ENCODE results near the gene ATF4.
A peak's percentile ranks its signal among the peaks of the same experiment; 100 is the strongest.
"Not testable (repeated sequence)": the region's sequence is repeated elsewhere in the genome, so short reads cannot be mapped to it uniquely, and the experiment has no call there.

Gene ATF4

DNA sequence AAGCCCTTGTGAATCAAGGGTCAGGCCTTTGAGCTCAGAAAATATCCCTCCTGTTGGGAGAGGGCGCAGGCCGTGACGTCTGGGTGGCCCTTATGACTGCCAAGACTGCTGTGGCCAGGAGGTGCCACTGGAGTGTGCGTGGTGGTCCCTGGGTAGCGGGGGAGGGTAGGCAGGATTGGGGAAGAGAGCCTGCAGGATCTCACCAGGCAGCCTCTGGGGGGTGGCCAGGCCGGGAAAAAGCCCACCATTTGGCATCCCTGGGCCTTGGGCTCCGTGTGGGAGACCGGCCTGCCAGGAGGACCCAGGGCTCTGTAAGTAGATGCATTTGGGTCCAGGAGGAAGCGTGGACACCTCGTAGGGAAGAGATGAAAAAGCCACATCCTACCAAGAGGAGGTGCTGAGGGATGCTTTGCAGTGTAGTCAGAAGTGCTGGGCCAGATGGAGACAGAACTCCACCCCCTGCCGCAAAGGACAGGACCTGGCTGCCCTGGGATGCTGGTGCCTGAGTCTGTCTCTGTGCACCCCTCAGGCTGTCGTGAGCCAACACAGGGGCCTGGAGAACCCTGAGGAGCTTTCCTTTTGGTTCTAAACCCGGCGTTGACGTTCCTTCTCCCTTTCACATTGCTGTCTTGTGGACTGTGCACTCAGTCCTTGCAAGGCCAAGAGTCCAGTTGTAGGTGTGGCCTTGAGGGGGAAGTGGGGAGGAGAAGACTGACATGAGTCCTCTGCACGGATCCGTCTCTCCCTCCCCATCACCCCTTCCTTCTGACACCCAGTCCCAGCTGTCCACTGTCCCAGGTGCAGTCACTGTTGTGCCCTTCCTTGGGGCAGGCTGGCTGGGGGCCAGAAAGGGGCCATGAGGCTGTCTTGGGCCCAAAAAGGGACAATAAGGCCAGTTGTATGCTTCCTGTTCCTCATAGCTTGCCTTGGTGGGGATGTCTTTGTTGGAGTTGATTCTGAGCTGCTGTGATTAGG, 31.0 kb upstream of the ATF4 start:
- no peak for DNase-seq (ENCODE audit: low read depth)

DNA sequence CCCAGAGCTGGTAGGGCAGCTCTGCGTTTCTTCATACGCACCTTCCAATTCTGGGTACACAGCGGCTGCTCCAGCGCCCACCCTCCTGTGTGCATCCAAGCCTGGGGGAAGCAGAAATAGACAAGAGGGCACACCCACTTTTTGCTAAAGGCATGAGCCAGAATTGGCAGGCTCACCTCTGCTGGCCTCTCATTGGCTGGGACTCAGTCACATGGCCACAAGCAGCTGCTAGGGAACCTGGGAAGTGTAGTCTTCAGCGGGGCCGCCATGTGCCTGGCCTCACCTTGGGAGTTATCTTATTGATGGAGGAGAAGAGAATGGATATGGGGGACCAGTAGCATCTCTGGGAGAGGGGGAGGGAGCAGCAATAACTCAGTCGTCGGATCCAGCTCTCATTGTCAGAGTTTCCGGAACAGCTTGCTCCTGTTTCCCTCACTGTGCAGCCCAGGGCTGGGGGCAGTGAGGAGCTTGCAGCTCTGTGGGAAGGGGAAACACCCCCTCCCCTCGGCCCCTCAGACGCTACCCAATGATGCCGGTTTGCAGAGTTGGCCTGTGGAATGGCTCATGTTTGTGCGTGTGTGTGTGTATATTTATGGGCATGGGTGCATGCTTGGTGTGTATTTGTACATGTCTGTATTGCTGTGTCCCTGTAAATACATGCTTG, 30.1 kb upstream of the ATF4 start:
- DNase-seq (ENCODE audit: low read depth), result peak; percentile 76

DNA sequence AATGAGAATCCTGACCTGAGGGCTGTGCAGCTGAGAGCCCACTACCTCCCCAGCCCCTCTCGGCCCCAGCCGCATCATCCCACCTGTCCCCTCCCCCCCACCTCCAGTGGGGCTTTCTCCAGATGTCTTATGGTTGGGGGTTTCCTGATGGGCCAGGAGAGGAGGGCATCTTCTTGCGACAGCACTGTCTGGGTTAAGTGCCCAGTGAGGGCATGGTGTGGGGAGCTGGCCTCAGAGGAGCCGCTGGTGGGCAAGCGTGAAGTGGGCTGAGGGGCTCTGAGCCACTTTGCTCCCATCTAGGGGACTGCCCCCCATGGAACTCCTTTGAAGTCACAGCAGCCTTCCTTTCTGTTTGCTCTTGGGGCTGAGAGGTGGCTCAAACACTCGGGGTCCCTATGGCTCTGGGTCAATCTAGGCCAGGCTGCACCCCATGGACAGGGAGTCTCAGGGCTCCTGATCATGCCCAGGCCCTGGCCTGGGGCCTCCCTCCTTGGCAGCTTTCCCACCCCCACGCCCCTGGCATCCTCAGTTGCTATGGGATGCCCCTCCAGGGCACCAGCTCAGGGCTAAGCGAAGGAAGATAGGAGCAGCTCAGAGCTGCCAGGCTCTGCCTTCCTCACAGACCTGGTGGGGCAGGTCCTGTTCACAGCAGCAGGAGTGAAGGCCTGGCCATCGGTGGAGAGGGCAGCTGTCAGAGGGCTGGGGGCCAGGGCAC, 29.2 kb upstream of the ATF4 start:
- DNase-seq (ENCODE audit: low read depth), result no peak

DNA sequence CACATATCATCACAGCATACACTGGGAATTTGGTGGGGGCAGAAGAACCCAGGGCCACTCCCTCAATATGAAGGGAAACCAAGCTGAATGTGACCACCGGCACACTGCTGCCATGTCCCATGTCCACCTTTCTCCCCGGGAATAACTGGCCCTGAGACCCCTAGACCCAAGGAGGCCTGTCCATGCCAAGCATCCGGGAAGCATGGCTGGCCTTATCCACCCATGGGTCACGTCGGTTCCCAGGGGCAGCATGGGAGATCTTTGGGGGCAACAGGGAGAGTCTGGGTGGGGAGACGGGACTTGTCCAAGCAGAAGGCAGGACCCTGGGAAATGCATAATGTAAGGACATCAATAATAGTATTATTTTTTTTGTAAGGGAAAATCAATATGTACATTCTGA, 28.7 kb upstream of the ATF4 start:
- DNase-seq (ENCODE audit: low read depth), result no peak

DNA sequence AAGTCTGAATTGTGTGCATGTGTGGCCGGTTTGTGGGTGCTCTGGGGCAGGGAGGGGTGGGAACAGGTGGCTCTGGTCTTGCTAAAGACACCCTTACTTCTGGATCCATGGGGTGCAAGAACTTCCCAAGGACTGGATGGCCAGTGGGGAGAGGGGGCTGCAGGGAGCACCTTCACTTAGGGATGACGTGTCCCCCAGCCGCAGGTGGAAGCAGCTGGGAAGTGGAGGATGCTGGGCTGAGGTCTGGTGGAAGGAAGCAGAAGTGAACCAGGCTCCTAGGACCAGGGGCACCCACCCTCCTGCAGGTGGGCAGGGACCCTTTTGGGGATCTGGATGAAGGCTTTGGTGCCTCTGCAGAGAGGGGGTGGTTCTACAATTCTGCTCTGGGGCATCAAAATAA, 28.2 kb upstream of the ATF4 start:
- no peak for DNase-seq (ENCODE audit: low read depth)

DNA sequence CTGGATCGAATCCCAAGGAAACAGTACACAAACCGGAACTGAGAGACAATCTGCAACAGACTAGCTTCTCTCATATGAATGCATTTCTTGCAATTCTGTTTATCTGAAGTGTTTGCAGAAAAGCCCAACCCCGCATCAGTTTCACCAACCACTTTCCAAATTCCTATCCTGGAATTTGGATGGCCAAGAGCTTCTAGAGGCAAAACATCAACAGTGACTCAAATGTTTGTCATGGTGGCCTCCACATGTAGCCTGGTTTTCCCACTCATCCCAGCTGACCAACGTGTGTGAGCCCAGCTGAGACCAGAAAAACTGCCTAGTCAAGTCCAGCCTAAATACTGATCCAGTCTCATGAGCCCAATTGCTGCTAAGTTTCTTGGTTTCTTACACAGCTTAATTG, 26.6 kb upstream of the ATF4 start:
- DNase-seq (ENCODE audit: low read depth), result peak; percentile 90

DNA sequence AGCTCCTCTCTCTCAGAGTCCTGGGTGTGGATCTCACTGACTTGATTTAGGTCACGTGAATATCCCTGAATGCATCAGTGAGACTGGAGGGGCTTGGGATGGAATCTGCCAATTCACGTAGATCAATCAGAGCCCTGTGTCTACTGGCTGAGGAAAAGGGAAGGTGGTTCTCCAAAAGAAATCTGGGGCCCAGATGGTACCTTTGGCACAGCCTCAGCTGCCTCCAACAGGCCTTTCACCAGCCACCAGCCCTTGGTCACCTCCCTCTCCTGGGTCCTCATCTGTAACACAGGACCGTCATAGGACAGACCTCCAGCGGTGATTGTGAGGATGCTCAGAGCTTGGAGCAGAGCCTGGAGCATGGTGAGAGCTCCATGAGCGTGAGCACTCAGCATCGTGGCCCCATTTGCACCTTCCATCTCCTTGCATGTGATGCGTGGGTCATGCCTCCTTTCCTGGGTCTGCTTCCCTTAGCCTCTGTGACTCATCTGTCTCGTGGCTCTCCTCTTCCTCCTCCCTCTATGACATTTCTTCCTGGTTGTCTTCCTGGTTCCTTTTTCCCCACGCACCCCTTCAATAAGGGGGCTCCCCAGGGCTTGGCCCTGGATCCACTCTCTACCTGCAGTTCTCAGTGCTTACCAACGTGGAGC, 25.8 kb upstream of the ATF4 start:
- peak; percentile 66 for DNase-seq (ENCODE audit: low read depth)

DNA sequence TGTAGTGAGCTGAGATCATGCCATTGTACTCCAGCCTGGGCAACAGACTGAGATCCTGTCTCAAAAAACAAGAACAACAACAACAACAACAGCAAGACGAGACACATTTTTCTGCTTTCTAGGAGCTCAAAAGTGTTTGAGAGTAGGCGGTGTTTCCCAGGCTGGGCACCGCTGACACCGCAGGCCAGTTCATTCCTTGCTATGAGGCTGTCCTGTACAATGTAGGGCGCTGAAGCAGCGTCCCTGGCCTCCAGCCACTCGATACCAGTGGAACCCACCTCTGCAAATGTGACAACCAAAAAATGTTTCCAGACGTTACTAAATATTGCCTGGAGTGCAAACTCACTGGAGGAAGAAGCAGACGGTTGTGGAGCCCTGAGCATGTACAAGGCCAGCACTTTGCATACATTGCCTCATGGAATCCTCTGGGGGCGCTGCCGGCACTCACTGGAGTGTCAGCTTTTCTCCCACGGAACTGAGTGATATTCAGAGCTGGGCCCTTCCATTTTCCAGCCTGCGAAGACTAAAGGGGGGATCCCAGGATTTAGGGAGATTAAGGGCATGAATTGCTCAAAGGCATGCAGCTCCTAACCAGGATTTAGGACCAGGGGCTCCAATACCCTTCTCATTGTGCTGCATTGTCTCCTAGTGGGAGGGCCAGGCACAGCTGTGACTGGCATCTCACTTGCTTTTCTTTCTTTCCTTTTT, 24.1 kb upstream of the ATF4 start:
- DNase-seq (ENCODE audit: low read depth), result peak; percentile 76

DNA sequence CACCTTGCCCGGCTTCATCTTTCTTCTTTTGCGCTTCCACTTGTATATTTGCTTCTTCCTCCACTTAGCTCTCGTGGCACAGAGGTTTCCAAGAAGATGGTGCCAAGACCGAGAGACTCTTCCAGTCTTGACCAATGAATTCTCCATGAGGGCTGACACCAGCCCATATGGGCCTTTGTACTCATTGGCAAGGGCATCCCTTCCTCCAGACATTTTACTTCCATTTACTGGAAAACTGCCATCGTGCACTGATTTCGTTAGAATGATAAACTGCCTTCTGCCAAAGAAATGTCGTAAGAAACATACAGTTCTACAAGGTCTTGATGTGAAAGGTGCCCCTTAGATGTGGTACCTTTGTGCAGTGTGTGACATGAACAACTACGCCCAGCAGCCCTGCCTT, 22.9 kb upstream of the ATF4 start:
- DNase-seq (ENCODE audit: low read depth), result no peak

DNA sequence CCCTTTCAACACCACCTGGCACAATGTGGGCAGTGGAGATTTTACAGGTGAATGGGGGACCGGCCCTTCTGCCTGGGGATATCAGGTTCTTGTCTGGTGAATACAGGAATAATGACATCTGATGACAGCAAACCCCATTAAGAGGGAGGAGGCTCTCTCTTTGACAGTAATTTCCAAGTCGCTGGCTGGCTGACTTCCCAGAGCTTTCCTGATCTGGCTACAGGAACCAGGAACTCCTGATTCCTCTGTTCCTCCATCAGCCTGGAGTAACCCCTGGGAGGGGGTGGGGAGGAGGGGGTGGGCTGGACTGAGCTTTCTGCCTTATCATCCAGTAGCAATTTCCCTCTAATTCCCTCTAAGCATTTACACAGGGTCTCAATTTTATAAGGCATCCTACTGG, 22.0 kb upstream of the ATF4 start:
- no peak for DNase-seq (ENCODE audit: low read depth)

DNA sequence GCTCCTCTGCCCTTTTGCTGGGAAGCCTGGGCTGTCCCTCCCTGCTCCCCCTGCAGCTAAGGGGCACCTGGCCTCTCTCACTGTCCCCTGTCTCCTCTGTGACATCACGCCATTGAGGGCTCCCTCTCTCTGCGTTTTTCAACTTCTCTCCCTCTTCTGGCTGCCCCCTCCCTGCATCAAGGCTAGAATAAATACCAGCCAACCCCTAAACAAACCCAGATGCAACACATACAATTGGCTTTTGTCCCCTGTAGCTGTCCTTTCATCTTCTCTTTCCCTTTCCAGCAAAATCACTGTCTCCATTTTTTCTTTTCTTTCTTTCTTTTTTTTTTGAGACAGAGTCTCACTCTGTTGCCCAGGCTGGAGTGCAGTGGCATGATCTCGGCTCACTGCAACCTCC, 21.6 kb upstream of the ATF4 start:
- DNase-seq (ENCODE audit: low read depth), result no peak

DNA sequence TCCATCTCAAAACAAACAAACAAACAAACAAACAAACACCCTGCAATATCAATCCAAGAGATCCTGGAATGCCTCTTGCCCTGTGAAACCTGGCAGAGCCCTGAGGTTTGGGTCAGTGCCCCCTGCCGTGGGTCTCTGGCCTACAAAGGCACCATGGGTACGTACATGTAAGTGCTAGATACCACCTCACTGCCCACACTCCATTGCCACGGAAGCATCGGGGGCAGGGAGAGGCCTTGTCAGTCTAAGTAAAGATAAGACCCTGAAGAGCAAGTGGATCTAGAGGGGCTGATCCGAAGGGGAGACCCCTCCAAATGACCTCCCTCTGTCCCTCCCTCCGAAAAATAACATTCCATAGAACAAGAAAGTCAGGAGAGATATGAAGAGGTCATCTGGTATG, 20.3 kb upstream of the ATF4 start:
- DNase-seq (ENCODE audit: low read depth), result no peak

DNA sequence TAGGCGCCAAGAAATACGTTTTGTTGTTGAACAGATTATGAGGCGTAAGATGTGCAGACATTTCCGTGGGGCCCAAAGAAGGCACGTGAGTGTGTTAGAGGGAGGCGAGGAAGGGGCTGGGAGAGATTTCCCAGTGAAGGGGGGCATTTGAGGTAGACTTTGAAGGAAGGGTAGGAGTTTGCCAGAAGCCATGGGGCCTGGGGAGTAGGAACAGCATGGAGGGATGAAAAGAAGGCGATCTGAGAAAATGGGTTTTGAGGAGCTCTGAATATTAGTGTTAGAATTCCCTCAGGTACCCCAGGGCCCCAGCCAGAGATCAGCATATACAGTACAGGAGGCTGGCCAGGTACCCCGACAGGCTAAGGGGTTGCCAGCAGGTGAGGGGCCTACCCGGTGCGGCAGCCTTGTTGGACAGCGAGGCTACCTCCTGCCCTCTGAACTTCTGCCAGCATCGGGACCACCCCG, 18.7 kb upstream of the ATF4 start:
- no peak for DNase-seq (ENCODE audit: low read depth)

DNA sequence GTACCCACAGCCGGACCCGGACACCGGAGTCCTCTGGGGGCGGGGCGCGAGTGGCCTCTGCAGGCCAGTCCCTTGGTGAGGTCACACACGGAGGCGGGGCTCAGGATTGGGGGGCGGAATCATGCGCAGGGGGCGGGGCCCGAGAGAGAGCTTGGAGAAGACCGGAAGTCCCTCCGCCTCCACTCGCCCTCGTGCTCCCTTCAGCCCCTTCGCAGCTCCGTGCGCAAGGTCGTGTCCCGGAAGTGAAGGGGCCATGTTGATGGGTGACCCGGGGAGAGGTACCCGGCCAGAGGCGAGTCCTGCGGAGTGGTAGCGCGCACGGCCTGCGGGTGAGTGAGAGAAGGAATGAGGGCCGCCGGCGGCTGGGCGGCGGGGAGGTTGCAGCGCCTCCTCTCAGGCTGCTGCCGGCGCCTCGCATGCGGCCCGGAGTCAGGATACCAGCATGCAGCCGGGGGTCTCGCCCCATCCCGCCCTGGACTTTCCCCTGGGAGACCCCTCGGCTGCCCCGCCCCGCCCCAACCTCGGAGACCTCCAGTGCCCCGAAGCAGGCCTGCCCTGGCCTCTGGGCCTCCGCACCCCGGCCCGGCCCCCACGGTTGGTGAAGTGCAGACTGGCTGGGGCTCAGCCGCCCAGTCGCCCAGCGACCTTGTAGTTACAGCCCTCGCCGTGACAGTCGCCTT, 18.1 kb upstream of the ATF4 start, which contains the start of gene MIEF1:
Gene MIEF1 (plus strand): TSS at position 182 of the 680 bp plus-strand sequence. CDS start 9,005 bp downstream, outside the sequence.
- peak; percentile 97 for DNase-seq (ENCODE audit: low read depth)

DNA sequence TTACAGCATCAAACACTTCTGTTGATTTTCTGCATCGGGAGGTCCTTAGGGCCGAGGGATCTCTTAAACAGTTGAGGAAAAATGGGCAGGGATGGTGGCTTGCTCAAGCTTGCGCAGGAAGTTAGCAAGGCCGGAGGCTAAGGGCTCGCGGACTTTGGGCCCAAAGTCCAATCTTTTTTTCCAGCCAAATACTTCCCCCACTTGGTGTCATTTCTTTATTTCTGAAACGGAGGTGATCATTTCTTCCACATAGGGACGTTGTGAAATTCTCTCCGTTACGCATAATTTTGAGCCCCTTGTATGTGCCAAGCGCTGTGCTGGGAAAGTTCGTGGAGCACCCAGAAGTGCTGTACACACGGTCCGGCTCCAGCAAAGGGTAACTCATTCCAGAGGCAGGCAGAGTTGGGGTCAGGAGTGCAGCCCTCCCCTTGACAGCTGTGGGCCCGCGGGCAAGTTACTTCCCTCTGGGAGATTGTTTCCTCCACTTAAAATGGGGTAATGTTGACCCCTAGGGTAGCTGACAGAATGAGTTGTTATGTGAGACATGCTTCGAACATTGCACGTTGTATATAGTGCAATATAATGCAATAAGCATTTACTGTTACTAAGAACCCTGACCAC, 17.5 kb upstream of the ATF4 start:
- peak; percentile 53 for DNase-seq (ENCODE audit: low read depth)

DNA sequence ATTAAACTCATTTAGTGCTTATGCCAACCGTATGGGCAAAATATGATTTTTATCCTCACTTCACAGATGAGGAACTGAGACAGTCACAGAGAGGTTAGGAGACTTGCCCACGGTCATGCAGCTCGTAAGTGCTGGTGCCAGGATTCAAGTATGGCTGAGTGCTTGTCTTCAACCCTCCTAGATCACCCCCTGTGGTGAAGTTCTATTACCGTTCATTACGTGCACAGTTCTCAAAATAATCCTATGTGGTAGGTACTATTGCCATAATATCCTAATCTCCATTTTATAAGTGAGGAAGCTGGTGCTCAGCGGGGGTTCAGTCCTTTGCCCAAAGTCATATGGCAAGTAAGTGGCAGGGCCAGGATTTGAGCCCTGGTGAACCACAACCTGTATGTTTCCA, 16.7 kb upstream of the ATF4 start:
- no peak for DNase-seq (ENCODE audit: low read depth)

DNA sequence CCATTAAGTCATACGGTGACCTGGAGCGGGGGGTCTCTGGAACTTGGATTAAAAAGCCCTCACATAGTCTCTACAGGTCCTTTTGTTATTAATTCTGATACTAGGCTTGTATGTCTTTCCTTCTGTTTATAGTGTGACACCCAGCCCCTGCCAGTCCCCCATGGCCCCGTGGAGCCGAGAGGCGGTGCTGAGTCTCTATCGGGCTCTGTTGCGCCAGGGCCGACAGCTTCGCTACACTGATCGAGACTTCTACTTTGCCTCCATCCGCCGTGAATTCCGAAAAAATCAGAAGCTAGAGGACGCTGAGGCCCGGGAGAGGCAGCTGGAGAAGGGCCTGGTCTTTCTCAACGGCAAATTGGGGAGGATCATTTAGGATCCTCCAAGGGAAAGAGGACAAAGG, 16.3 kb upstream of the ATF4 start:
- DNase-seq (ENCODE audit: low read depth), result no peak

DNA sequence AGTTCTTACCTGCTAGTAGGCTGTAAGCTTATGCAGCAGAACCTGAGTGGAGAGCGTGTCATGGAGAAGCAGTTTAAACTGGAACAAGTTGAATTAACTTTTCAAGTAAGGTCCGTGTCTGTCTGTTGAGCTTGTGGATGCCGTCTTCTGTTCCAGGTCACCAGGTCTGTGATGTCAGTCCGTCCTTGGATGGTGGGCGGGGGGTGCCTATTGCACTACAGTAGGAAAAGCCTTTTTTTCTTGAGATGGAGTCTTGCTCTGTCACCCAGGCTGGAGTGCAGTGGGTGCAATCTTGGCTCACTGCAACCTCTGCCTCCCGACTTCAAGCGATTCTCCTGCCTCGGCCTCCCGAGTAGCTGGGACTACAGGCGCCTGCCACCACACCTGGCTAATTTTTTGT, 13.3 kb upstream of the ATF4 start:
- DNase-seq (ENCODE audit: low read depth), result not testable (repeated sequence)

DNA sequence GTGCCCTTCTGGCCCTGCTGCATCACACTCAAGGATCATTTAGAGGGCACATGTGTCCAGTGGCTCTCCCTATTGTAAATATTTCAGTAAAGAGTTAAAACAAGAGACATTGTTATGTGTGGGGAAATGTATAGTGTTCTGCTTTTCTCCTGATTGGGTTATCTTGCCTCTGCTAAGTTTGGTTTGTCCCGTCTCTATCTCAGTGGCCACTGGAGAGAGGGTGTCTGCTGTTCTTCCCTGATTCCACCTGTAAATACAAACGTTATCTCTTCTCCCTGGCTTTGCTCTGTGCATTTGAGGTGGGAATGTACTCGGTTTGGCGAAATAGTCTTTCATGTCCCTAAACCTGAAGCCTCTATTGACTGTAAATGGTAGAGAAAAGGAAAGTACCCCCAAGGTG, 12.0 kb upstream of the ATF4 start:
- DNase-seq (ENCODE audit: low read depth), result no peak

DNA sequence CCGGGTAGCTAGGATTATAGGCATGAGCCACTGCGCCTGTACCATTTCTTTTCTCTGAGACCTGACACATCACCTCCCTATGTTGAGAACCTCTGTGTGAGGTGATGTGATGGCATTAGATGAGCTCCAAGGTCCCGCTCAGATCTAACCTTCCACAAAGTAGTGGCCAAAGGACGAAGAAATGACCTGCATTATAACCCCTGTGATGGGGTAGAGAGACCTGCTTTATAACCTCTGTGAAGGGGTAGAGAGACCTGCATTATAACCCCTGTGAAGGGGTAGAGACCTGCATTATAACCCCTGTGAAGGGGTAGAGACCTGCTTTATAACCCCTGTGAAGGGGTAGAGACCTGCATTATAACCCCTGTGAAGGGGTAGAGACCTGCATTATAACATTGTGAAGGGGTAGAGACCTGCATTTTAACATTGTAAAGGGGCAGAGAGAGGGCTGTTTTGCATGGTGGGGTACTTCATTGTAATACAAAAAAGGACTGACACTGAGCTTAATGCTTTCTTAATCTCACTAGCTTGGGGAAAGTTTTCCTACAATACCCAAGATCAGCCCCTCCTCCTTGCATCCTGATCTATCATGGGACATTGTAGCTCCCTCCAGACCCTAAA, 9.7 kb upstream of the ATF4 start:
- DNase-seq (ENCODE audit: low read depth), result no peak

Data from ELR (cell line).